Prostate gland (tissue), 2 donors: Measurements from ENCODE around the gene CHEK1. TPM values are rescaled to one million over a fixed set of nuclear protein-coding genes. Genes with fewer than 3 reads are reported as not detected.

Experiments
- DNase-seq: peaks from one replicate; pipeline ENCODE4 v3.0.0-alpha.2; 2019; ENCODE audit warnings: low spot score
- H3K27ac ChIP-seq, 2 donors: fragments of 200-600 bp; sonication (generic); 2 replicates each; pipeline ENCODE4 v1.5.1; 2017 to 2019
- H3K27me3 ChIP-seq: fragments of 200-600 bp; sonication (generic); replicated peaks from 2 replicates; pipeline ENCODE4 v1.5.1; 2019; ENCODE audit not compliant: insufficient read depth
- H3K36me3 ChIP-seq, 2 donors: fragments of 200-600 bp; sonication (generic); 1 replicate in 1 of 2; 2 replicates in 1 of 2; pipeline versions ENCODE4 v1.5.1 to v1.8.1; 2017 to 2019
- H3K4me1 ChIP-seq: fragments of 200-600 bp; sonication (generic); replicated peaks from 2 replicates; pipeline ENCODE4 v1.5.1; 2019
- H3K4me3 ChIP-seq, 2 donors: fragments of 200-600 bp; sonication (generic); 2 replicates each; pipeline ENCODE4 v1.5.1; 2017 to 2019
- H3K9me3 ChIP-seq: fragments of 200-600 bp; sonication (generic); 2 replicates; pipeline ENCODE4 v1.5.1; 2017
- POLR2A ChIP-seq: fragments of 450-650 bp; IDR thresholded peaks from one replicate; pipeline ENCODE4 v1.6.1; 2016; ENCODE audit warnings: antibody characterized with exemption, mild to moderate bottlenecking
- POLR2AphosphoS5 ChIP-seq: sonication (generic); formaldehyde crosslinking; IDR thresholded peaks from one replicate; pipeline ENCODE4 v1.6.1; 2017; ENCODE audit warnings: antibody characterized with exemption
- WGBS: methylation state at CpG from one replicate; pipeline ENCODE4 v1.1.5; 2018; 5-methylcytosine and 5-hydroxymethylcytosine counted together
- intact Hi-C: fragments of 100-400 bp; cut with DNase I; formaldehyde crosslinking; loops from one replicate; pipeline ENCODE4 v1.14.2; 2022
- small RNA-seq, 2 donors: library from RNA; depleted of rRNA; stranded (forward); fragments of <200 nt; gene quantifications; one replicate each; pipeline ENCODE3, GENCODE V24; 2016
- total RNA-seq, 2 donors: library from RNA; depleted of rRNA; stranded (reverse); fragments of >200 nt; gene quantifications; one replicate each; pipeline ENCODE4 v1.1.0, GENCODE V29; 2016
- TF ChIP-seq, protein P1 (sequence below), 4 experiments: fragments of 200-600 bp in 2 of 4; fragments of 450-650 bp in 2 of 4; sonication (generic) in 2 of 4; IDR thresholded peaks; 1 replicate in 3 of 4; 2 replicates in 1 of 4; pipeline ENCODE4 v1.5.1; 2016 to 2019; ENCODE audit warnings: antibody characterized with exemption in 4 of 4, mild to moderate bottlenecking in 2 of 4, moderate library complexity in 2 of 4

Gene CHEK1
- total RNA-seq, 2 donors from 2014 or later: 3.2 to 20.3 TPM

DNA sequence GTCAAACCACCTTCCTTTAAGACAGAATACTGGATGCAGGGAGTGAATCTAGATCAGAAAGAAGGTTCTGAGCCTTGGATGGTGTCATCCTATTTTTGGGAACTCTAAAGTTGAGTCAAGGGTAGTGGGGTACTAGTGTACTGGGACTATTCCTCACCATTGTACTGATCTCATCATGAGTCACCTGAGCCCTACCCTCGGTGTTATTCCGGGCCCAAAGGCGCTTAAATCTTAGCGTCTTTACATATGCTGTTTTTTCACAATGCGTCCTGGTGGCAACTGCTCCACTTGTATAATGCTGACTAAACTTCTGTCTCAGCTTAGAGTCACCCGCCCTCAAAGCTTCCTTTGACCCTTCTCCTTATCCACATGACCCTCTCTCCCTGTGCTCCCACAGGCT, 95.8 kb downstream of the CHEK1 start:
- intact Hi-C loops: no loop called here
- no peak for TF ChIP-seq POLR2A
- no peak for TF ChIP-seq POLR2AphosphoS5
- TF ChIP-seq, protein P1, sequence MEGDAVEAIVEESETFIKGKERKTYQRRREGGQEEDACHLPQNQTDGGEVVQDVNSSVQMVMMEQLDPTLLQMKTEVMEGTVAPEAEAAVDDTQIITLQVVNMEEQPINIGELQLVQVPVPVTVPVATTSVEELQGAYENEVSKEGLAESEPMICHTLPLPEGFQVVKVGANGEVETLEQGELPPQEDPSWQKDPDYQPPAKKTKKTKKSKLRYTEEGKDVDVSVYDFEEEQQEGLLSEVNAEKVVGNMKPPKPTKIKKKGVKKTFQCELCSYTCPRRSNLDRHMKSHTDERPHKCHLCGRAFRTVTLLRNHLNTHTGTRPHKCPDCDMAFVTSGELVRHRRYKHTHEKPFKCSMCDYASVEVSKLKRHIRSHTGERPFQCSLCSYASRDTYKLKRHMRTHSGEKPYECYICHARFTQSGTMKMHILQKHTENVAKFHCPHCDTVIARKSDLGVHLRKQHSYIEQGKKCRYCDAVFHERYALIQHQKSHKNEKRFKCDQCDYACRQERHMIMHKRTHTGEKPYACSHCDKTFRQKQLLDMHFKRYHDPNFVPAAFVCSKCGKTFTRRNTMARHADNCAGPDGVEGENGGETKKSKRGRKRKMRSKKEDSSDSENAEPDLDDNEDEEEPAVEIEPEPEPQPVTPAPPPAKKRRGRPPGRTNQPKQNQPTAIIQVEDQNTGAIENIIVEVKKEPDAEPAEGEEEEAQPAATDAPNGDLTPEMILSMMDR (IDR thresholded peaks at IDR 0.05): no peak
- WGBS: 89% methylated on average over 6 of the region's 6 CpGs
- DNase-seq: no peak
- Histone ChIP-seq H3K9me3 (no peaks in the 10 kb centered on the region), H3K27me3 (no peaks in the 10 kb centered on the region), H3K36me3 (no peaks in the 10 kb centered on the region), H3K4me3 (no peak overlapping the region), H3K4me1 (no peaks in the 10 kb centered on the region), H3K27ac (no peak overlapping the region)

DNA sequence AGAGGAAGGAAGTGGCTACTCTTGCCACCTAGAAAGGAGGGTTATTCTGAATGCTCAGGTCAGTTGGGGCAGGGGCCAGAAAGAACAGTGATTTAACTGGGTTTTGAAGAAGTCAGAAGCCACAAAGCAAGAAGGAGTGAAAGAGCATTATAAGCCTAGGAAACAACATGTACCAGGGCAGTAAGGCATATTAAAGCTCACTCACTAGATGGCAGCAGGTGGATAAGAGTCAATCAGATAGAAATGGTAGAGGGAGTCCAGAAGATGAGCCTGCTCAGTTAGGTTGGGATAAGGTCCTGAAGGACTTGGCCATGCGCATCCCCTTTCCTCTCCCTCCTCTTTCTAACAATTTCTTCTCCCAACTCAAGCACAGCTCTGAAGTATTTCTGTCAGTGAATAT, 99.2 kb downstream of the CHEK1 start:
- 100% methylated on average over 1 of the region's 1 CpG for WGBS
- no peak for DNase-seq
- Histone ChIP-seq H3K27me3 (no peaks in the 10 kb centered on the region), H3K4me3 (no peak overlapping the region), H3K27ac (no peak overlapping the region), H3K9me3 (no peaks in the 10 kb centered on the region), H3K36me3 (no peaks in the 10 kb centered on the region), H3K4me1 (no peaks in the 10 kb centered on the region)
- no peak for TF ChIP-seq POLR2A
- TF ChIP-seq, protein P1 (IDR thresholded peaks at IDR 0.05): no peak
- TF ChIP-seq POLR2AphosphoS5: no peak
- intact Hi-C loops: no loop called here

Small RNAs within 50 kb of the gene (small RNA-seq; reads per million reads assigned to genes)
- 0 reads per million in 2 donors for gene RNU2-35P

Other genes starting within 250 kb of the CHEK1 start
- 10 to 100 TPM in 1 of 2 donors, 1 to 10 TPM in 1; 7.8 to 33.9 TPM for gene FEZ1, start 128.9 kb upstream of the CHEK1 start, total RNA-seq
- 100 to 1,000 TPM in 1 of 2 donors, 10 to 100 TPM in 1; 41.4 to 118 TPM for gene EI24, start 55.7 kb upstream of the CHEK1 start, total RNA-seq
- 100 to 1,000 TPM in 1 of 2 donors, 10 to 100 TPM in 1; 90.1 to 124 TPM for gene STT3A, start 32.3 kb upstream of the CHEK1 start, total RNA-seq
- gene ACRV1, start 55.7 kb downstream of the CHEK1 start, total RNA-seq: 10 to 100 TPM in 1 of 2 donors, not detected in 1; 10.8 TPM
- 1 to 10 TPM in 1 of 2 donors, not detected in 1; 3.5 TPM for gene PATE1, start 121.1 kb downstream of the CHEK1 start, total RNA-seq
- not detected for gene PATE2, start 153.7 kb downstream of the CHEK1 start, total RNA-seq
- not detected for gene PATE3, start 163.0 kb downstream of the CHEK1 start, total RNA-seq
- gene PATE4, start 208.2 kb downstream of the CHEK1 start, total RNA-seq: 1 to 10 TPM in 1 of 2 donors, not detected in 1; 3.1 TPM